Fibroblast of lung (primary cell): Measurements from ENCODE around the gene GMEB1.

Experiments
- EZH2 ChIP-seq: IDR thresholded peaks from 2 replicates; pipeline ENCODE4 v1.5.1; 2012; ENCODE audit warnings: low read length, control low read depth, mild to moderate bottlenecking; ENCODE audit errors: missing control alignments
- TF ChIP-seq, protein P1 (sequence below), 2 donors: IDR thresholded peaks in 1 of 2; conservative IDR thresholded peaks in 1 of 2; 1 replicate in 1 of 2; 2 replicates in 1 of 2; pipeline ENCODE4 v1.5.1; 2011 to 2012; ENCODE audit warnings: low read length in 2 of 2, control low read depth in 1 of 2, inconsistent platforms in 1 of 2, low read depth in 1 of 2, mild to moderate bottlenecking in 1 of 2

DNA sequence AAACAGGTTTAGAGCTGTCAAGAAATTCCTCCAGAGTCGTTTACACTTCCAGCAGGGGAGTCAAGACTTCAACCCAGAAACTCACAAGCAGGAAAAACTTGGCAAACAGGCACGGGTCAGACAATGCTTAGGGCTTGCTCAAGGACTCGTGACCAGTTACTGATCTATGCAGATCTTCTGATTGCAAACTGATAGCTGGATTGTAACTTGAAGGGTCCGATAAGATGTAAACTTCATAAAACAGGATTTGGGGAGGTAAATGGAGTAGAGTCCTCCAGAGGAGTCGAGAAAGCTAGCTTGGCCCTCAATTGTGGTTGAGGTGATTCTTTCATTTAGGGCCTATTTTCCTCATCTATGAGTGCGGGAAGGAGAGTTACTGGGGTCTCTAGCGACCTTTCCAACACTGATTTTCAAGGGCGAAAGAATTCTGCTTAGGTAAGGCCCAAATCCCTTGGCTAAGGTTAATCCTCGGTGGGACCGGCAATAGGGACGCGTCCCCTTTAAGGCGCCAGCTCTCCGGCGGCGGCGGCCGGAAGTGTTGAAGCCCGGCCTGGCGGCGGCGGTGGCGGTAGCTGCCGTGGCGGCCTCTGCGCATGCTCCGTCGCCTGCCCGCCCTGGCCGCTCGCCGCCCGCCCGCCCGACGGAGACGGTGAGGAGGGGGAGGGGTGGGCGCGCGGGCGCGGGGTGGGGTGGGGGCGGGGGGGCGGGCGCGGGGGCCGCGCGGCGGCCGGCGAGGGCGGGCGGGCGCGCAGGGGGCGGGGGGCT is at the start of gene GMEB1:
- TF ChIP-seq, protein P1, sequence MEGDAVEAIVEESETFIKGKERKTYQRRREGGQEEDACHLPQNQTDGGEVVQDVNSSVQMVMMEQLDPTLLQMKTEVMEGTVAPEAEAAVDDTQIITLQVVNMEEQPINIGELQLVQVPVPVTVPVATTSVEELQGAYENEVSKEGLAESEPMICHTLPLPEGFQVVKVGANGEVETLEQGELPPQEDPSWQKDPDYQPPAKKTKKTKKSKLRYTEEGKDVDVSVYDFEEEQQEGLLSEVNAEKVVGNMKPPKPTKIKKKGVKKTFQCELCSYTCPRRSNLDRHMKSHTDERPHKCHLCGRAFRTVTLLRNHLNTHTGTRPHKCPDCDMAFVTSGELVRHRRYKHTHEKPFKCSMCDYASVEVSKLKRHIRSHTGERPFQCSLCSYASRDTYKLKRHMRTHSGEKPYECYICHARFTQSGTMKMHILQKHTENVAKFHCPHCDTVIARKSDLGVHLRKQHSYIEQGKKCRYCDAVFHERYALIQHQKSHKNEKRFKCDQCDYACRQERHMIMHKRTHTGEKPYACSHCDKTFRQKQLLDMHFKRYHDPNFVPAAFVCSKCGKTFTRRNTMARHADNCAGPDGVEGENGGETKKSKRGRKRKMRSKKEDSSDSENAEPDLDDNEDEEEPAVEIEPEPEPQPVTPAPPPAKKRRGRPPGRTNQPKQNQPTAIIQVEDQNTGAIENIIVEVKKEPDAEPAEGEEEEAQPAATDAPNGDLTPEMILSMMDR (conservative IDR thresholded peaks at IDR 0.05 in 1 of 2, IDR thresholded peaks at IDR 0.05 in 1 of 2; ENCODE audit: low read depth in 1 of 2, low read length in 2 of 2) = no peak
- no peak for TF ChIP-seq EZH2
